A549 treated with RU486 at 1 μM for 4 hours (cell line): ENCODE results near the gene ING2. TPM values are rescaled to one million over a fixed set of nuclear protein-coding genes. Genes with fewer than 3 reads are reported as not detected.

ENCODE experiments used
- total RNA-seq: library from RNA; stranded (reverse); fragments of 200-300 nt; extraction: Qiagen RNA extraction; gene quantifications from 5 replicates; pipeline ENCODE4 v1.2.3, GENCODE V29; 2022; ENCODE audit warnings: low read depth

ING2 gene
- 9.2 to 12.0 TPM (median 10.9 TPM) in 5 replicates for total RNA-seq

GRCh38 chr4:183504930-183505610 lies at the start of gene ING2:
Gene ING2, plus strand, starts transcription at chr4:183505058. Its CDS starts 138 bp downstream, at chr4:183505196.

Other genes with a start within 250 kb of the ING2 start
- not detected in 5 replicates for gene CLDN22, start 184.8 kb upstream of the ING2 start, total RNA-seq
- gene CLDN24, start 182.6 kb upstream of the ING2 start, total RNA-seq: not detected in 5 replicates
- 10.5 to 11.7 TPM (median 11.5 TPM) in 5 replicates for gene CDKN2AIP, start 60.4 kb upstream of the ING2 start, total RNA-seq
- gene RWDD4, start 154.1 kb downstream of the ING2 start, total RNA-seq: 12.3 to 22.5 TPM (median 20.2 TPM) in 5 replicates
- 8.1 to 12.1 TPM (median 10.4 TPM) in 5 replicates for gene TRAPPC11, start 154.2 kb downstream of the ING2 start, total RNA-seq